Activated T-helper 1 cell treated with anti-CD3 and anti-CD28 coated beads, Interleukin-2, amount 50 U/mL, for 16 hours (primary cell): ENCODE results near the gene PPFIA1.

Source experiments
- DNase-seq, 2 donors: peaks; one replicate each; pipeline ENCODE4 v3.0.0-alpha.2; 2020; ENCODE audit warnings: low read depth in 1 of 2, low spot score in 1 of 2

The PPFIA1 gene

GRCh38 chr11:70430671-70431574 lies 160.4 kb downstream of the PPFIA1 start:
- DNase-seq: no peak

- no peak for DNase-seq
These were observed 161.1 kb downstream of the PPFIA1 start for GRCh38 chr11:70431611-70432010.

- DNase-seq: no peak
These were observed 161.6 kb downstream of the PPFIA1 start for GRCh38 chr11:70432065-70432464.

GRCh38 chr11:70432580-70432979 lies 162.1 kb downstream of the PPFIA1 start:
- DNase-seq: no peak

GRCh38 chr11:70433038-70433437 lies 162.5 kb downstream of the PPFIA1 start:
- no peak for DNase-seq

- DNase-seq: no peak
These were observed 163.0 kb downstream of the PPFIA1 start for GRCh38 chr11:70433526-70433925.
